Fibroblast of mammary gland (primary cell): ENCODE measurements around the gene PCNA.

Experiments
- DNase-seq: peaks from one replicate; pipeline ENCODE4 v3.0.0-alpha.2; 2010; ENCODE audit warnings: low read depth
- H3K4me3 ChIP-seq: 2 replicates; pipeline ENCODE4 v1.5.1; 2011; ENCODE audit warnings: low read depth, mild to moderate bottlenecking, low read length, moderate library complexity; ENCODE audit not compliant: control insufficient read depth
- TF ChIP-seq, protein P1 (sequence below): conservative IDR thresholded peaks from 2 replicates; pipeline ENCODE4 v1.5.1; 2011; ENCODE audit warnings: low read depth, low read length, inconsistent platforms; ENCODE audit not compliant: control insufficient read depth, insufficient read depth

The PCNA gene

DNA sequence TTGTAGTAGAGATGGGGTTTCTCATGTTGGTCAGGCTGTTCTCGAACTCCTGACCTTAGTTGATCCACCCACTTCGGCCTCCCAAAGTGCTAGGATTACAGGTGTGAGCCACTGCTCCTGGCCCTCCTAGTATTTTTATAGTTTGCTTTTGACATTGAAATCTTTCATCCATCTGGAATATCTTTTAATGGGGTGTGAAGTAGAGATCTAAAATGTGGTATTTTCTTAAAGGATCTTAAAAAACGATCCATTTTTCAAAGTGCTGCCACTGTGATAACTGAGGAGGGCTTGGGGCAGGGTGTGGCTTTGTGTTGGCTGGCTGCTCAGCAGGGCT lies 30.1 kb upstream of the PCNA start:
- TF ChIP-seq, protein P1, sequence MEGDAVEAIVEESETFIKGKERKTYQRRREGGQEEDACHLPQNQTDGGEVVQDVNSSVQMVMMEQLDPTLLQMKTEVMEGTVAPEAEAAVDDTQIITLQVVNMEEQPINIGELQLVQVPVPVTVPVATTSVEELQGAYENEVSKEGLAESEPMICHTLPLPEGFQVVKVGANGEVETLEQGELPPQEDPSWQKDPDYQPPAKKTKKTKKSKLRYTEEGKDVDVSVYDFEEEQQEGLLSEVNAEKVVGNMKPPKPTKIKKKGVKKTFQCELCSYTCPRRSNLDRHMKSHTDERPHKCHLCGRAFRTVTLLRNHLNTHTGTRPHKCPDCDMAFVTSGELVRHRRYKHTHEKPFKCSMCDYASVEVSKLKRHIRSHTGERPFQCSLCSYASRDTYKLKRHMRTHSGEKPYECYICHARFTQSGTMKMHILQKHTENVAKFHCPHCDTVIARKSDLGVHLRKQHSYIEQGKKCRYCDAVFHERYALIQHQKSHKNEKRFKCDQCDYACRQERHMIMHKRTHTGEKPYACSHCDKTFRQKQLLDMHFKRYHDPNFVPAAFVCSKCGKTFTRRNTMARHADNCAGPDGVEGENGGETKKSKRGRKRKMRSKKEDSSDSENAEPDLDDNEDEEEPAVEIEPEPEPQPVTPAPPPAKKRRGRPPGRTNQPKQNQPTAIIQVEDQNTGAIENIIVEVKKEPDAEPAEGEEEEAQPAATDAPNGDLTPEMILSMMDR: no peak
- H3K4me3 ChIP-seq: no peak overlapping the region
- no peak for DNase-seq

DNA sequence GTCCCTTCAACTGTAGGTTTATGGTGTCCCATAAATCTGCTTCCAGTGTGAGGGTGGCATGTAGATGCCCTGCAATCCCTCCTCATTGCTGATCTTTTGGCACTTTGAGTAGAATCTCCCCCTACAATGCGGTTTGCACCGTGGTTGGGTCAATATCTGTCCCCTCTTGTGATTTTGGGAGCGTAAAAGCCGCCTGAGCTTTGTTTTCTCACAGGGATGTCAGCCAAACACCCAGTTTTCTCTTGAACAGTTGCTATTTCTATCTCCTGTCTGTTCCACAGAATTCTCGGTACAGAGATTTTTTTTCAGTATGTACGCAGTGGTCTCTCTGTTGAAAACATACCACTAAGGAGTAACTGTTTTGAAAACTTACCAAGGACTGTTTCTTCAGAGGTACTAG lies 28.8 kb upstream of the PCNA start:
- no peak for DNase-seq
- TF ChIP-seq, protein P1: no peak
- no peak overlapping the region for H3K4me3 ChIP-seq

DNA sequence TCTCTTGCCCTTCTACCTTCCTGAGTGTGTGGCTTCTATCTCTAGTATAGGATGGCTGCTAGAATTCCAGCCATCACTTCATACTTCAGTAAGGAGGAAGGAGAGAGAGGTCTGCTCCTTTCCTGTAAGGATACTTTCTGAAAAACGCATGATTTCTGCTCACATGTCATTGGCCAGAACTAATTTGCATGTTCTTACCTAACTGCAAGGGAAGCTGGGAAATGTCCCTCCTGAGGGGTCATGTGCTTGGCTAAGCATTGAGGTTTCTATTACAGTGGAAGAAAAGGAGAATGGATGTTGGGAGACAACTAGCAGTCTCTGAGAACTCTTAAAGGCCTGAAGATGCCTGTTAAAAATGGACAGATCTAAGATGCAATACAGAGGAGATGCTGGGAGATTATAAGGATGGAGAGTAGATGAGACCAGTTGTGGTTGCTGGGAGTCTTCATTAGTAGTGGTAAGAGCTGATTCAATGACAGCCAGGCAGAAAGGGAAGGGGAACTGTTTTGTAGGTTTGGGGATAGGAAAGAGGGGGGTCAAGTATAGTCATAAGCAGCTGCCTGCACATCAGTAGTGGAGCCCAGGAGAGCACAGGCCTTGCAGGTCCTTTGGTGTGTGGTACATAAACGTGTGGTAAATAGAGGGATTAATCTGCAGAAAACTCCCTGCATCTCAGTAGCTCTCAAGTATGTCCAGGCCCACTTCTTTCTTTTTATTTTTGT lies 27.3 kb upstream of the PCNA start:
- H3K4me3 ChIP-seq: no peak overlapping the region
- TF ChIP-seq, protein P1: no peak
- no peak for DNase-seq

DNA sequence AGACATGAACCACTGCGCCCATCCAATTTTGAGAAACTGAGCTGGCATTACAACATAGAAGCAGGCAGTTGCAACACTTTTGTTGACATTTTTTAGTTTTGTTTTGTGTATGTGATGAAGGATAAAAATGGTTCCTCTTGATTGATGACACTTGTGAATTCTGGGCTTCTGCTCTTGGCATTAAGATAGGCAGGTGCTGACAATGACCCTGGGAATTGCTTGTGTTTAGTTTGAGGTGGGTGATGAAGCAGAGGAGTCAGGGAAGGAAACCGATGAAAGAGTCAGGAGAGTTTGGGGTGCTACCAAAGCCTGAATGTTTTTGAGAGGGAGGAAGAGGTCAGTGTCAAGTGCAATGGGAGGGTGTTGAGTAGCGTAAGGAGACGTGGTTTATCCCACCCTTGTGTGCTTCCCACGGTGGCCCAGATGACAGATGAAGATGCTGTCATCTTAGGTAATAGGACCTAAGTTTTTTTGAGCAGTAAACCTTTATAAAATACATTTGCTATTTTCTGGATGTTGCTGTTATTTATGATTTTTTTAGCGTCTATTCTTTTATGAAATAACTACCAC lies 26.4 kb upstream of the PCNA start:
- no peak for DNase-seq
- TF ChIP-seq, protein P1: no peak
- H3K4me3 ChIP-seq: no peak overlapping the region

DNA sequence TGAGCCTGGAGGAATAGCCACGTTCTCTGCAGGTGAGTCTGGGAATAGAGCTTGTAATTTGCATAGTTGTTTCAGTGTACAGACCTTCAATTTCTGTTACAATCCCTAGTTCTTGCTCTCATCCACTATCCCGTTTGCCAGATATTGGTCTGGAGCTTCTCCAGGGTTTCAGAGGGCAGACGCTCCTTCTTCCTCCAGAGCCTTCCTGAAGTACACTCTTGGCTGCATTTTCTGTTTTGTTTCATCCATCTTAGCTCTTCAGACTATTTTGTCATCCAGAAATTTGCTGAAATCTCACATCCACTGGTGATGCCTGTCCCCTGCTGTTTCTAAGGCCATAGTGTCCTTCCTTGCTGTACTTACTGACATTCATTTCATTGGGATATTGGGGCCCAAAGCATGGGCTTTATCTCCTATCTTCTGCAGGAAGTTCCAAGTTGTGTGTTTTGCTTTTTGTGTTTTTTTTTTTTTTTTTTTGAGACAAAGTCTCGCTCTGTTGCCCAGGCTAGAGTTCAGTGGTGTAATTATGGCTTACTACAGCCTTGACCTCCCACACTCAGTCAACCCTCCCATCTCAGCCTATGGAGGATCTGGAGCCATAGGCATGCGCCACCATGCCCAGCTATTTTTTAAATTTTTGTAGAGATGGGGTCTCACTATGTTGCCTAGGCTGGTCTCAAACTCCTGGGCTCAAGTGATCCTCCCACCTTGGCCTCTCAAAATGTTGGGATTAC lies 25.8 kb upstream of the PCNA start:
- no peak for DNase-seq
- no peak overlapping the region for H3K4me3 ChIP-seq
- TF ChIP-seq, protein P1: no peak

DNA sequence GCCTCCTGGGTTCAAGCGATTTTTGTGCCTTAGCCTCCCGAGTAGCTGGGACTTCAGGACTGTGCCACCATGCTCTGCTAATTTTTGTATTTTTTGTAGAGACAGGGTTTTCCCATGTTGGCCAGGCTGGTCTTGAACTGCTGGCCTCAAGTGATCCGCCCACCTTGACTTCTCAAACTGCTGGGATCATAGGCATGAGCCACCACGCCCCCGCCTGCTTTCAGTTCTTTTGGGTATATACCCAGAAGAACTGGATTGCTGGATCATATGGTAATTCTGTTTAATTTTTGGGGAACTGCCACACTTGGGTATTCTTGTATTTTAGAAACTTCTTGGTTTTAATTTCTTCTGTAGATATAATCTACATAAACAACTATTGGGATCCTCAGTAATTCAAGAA lies 24.1 kb upstream of the PCNA start:
- TF ChIP-seq, protein P1: no peak
- H3K4me3 ChIP-seq: no peak overlapping the region
- no peak for DNase-seq

DNA sequence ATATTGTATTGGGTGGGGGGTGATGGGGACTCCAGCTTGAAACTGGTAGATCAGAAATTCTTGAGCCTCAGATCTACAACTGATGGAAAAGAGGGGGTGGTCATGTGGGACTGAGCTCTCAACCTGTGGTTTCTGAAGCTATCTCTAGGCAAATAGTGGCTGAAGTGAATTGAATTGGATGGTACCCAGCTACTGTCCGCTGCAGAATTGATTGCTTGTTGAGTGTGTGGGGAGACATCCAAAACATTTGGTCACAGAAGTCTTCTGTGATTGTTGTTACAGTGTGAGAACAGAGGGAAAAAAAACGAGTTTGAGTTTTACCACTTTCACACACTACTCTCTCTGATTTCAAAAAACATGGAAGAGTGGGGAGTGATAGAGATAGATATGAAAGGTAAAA lies 21.9 kb upstream of the PCNA start:
- TF ChIP-seq, protein P1: no peak
- no peak overlapping the region for H3K4me3 ChIP-seq
- no peak for DNase-seq
